Measurements from ENCODE around the gene PLEKHB2. TPM values are rescaled to one million over a fixed set of nuclear protein-coding genes. Genes with fewer than 3 reads are reported as not detected.

Gene PLEKHB2
- total and polyA plus RNA-seq, 9 of the 15 experiments (the other 6 are each of a cell fraction or from before 2014, with no cell fraction given): 41.3 to 71.5 (median 50.2) TPM

DNA sequence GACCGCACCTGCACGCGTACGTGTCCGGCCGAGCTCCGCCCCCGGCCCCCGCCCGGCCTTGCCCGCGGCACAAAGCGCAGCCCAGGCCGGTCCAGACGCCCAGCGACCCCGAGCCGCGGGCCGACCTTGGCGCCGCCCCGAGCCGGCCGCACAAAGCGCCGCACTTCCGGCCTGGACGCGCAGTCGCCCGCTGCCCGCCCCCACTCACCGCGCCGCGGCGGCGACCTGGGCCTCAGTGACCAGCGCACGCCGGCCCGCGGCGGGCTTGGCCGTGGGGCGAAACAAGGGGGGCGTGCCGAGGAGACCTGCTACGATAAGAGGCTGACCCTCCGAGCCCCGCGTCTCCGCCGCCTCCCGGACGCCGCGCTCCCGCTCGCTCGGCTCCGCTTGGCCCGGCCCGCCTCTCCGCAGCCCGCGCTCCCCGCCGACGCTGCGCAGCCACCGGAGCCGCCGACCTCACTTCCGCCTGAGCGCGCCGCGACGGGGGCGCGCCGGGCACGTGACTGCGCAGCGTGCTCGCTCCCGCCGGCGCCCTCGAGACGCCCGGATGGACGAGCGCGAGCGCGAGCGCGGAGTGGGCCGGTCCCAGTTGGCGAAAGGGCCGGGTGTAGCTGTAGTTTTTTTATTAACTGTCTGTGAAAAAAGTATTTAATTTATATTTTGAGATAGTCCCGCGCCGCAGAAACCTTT is 12.0 kb upstream of the PLEKHB2 start, which contains the start of gene FAM168B (continued):
- TF ChIP-seq STAT6 (CRISPR knock-in tag; IDR thresholded peaks at IDR 0.05) (no peak), HIVEP1 (CRISPR knock-in tag; IDR thresholded peaks at IDR 0.05) (no peak), ZNF347 (CRISPR knock-in tag; IDR thresholded peaks at IDR 0.05; ENCODE audit: low read depth) (no peak), RERE (CRISPR knock-in tag; IDR thresholded peaks at IDR 0.05; ENCODE audit: borderline replicate concordance) (no peak), MEF2D (tag; conservative IDR thresholded peaks at IDR 0.05; ENCODE audit: low read depth) (no peak), DMBX1 (CRISPR knock-in tag; IDR thresholded peaks at IDR 0.05; ENCODE audit: borderline replicate concordance) (no peak; the same call in 1 of the 2 replicates), NCOR1 (IDR thresholded peaks at IDR 0.05) (0 out of 2 replicates have a peak, but pooled peaks have one; percentile 23), L3MBTL2 (IDR thresholded peaks at IDR 0.05) (peak; percentile 69)
- TF ChIP-seq, protein P1, sequence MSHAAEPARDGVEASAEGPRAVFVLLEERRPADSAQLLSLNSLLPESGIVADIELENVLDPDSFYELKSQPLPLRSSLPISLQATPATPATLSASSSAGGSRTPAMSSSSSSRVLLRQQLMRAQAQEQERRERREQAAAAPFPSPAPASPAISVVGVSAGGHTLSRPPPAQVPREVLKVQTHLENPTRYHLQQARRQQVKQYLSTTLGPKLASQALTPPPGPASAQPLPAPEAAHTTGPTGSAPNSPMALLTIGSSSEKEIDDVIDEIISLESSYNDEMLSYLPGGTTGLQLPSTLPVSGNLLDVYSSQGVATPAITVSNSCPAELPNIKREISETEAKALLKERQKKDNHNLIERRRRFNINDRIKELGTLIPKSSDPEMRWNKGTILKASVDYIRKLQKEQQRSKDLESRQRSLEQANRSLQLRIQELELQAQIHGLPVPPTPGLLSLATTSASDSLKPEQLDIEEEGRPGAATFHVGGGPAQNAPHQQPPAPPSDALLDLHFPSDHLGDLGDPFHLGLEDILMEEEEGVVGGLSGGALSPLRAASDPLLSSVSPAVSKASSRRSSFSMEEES (CRISPR knock-in tag; IDR thresholded peaks at IDR 0.05): peak; percentile 93
